Trophoblast cell (in vitro differentiated cells and primary cell): ENCODE data around the gene EPS8L1.

Source experiments
- DNase-seq, 2 donors: peaks; one replicate each; pipeline ENCODE4 v3.0.0-alpha.2; 2016
- H2AFZ ChIP-seq: 2 replicates; pipeline ENCODE4 v1.6.1; 2013; ENCODE audit warnings: low read length, moderate library complexity, mild to moderate bottlenecking; ENCODE audit not compliant: insufficient read depth, poor library complexity
- H2AK5ac ChIP-seq: 2 replicates; pipeline ENCODE4 v1.6.1; 2013; ENCODE audit warnings: mild to moderate bottlenecking, low read length
- H2BK120ac ChIP-seq: 2 replicates; pipeline ENCODE4 v1.6.1; 2013; ENCODE audit warnings: low read length, mild to moderate bottlenecking, moderate library complexity; ENCODE audit not compliant: insufficient read depth, poor library complexity
- H2BK12ac ChIP-seq: 2 replicates; pipeline ENCODE4 v1.6.1; 2013; ENCODE audit warnings: mild to moderate bottlenecking, low read length, moderate library complexity
- H2BK5ac ChIP-seq: 2 replicates; pipeline ENCODE4 v1.6.1; 2013; ENCODE audit warnings: low read length, low read depth, moderate library complexity, mild to moderate bottlenecking; ENCODE audit not compliant: poor library complexity
- H3K14ac ChIP-seq: 2 replicates; pipeline ENCODE4 v1.6.1; 2013; ENCODE audit warnings: mild to moderate bottlenecking, low read length
- H3K18ac ChIP-seq: 2 replicates; pipeline ENCODE4 v1.6.1; 2013; ENCODE audit warnings: mild to moderate bottlenecking, low read length
- H3K23ac ChIP-seq: 2 replicates; pipeline ENCODE4 v1.6.1; 2013; ENCODE audit warnings: low read length
- H3K27ac ChIP-seq: 2 replicates; pipeline ENCODE4 v1.5.1; 2013; ENCODE audit warnings: low read depth, mild to moderate bottlenecking, inconsistent platforms, low read length, moderate library complexity
- H3K27me3 ChIP-seq: 2 replicates; pipeline ENCODE4 v1.6.1; 2013; ENCODE audit warnings: inconsistent platforms, mild to moderate bottlenecking, low read length, moderate library complexity; ENCODE audit not compliant: insufficient read depth
- H3K36me3 ChIP-seq, 2 experiments: 1 replicate in 1 of 2; 2 replicates in 1 of 2; pipeline ENCODE4 v1.6.1; 2013; ENCODE audit warnings: low read length in 2 of 2, mild to moderate bottlenecking in 2 of 2, moderate library complexity in 1 of 2; ENCODE audit not compliant: insufficient read depth in 2 of 2, control insufficient read depth in 1 of 2
- H3K4ac ChIP-seq: 2 replicates; pipeline ENCODE4 v1.6.1; 2013; ENCODE audit warnings: low read depth, mild to moderate bottlenecking, low read length, moderate library complexity
- H3K4me1 ChIP-seq, 2 experiments: 1 replicate in 1 of 2; 2 replicates in 1 of 2; pipeline ENCODE4 v1.6.1; 2013; ENCODE audit warnings: low read length in 2 of 2, mild to moderate bottlenecking in 2 of 2, moderate library complexity in 1 of 2; ENCODE audit not compliant: insufficient read depth in 2 of 2, control insufficient read depth in 1 of 2
- H3K4me2 ChIP-seq: 2 replicates; pipeline ENCODE4 v1.6.1; 2013; ENCODE audit warnings: inconsistent platforms, mild to moderate bottlenecking, low read length, moderate library complexity
- H3K4me3 ChIP-seq: 2 replicates; pipeline ENCODE4 v1.5.1; 2013; ENCODE audit warnings: mild to moderate bottlenecking, low read depth, low read length, inconsistent platforms
- H3K79me1 ChIP-seq: one replicate; pipeline ENCODE4 v1.6.1; 2013; ENCODE audit warnings: low read length
- H3K79me2 ChIP-seq: 2 replicates; pipeline ENCODE4 v1.6.1; 2013; ENCODE audit warnings: low read length, mild to moderate bottlenecking; ENCODE audit not compliant: control insufficient read depth, insufficient read depth, poor library complexity
- H3K9ac ChIP-seq: 2 replicates; pipeline ENCODE4 v1.6.1; 2013; ENCODE audit warnings: mild to moderate bottlenecking, low read length
- H3K9me3 ChIP-seq: 2 replicates; pipeline ENCODE4 v1.6.1; 2013; ENCODE audit warnings: low read depth, mild to moderate bottlenecking, control low read depth, inconsistent platforms, low read length; ENCODE audit not compliant: insufficient read depth
- H4K12ac ChIP-seq: 2 replicates; pipeline ENCODE4 v1.6.1; 2013; ENCODE audit warnings: low read depth, mild to moderate bottlenecking, low read length, moderate library complexity
- H4K8ac ChIP-seq: 2 replicates; pipeline ENCODE4 v1.6.1; 2013; ENCODE audit warnings: low read depth, mild to moderate bottlenecking, low read length, moderate library complexity
- H4K91ac ChIP-seq: one replicate; pipeline ENCODE4 v1.6.1; 2013; ENCODE audit warnings: low read depth, mild to moderate bottlenecking, low read length, moderate library complexity
- WGBS: extraction: QIAGEN DNeasy Blood & Tissue Kit; methylation state at CpG from one replicate; pipeline ENCODE4 v1.1.7; 2013; ENCODE audit warnings: missing lambda C conversion rate; ENCODE audit not compliant: insufficient read length, insufficient coverage; ENCODE audit errors: extremely low coverage; 5-methylcytosine and 5-hydroxymethylcytosine counted together

The EPS8L1 gene

DNA sequence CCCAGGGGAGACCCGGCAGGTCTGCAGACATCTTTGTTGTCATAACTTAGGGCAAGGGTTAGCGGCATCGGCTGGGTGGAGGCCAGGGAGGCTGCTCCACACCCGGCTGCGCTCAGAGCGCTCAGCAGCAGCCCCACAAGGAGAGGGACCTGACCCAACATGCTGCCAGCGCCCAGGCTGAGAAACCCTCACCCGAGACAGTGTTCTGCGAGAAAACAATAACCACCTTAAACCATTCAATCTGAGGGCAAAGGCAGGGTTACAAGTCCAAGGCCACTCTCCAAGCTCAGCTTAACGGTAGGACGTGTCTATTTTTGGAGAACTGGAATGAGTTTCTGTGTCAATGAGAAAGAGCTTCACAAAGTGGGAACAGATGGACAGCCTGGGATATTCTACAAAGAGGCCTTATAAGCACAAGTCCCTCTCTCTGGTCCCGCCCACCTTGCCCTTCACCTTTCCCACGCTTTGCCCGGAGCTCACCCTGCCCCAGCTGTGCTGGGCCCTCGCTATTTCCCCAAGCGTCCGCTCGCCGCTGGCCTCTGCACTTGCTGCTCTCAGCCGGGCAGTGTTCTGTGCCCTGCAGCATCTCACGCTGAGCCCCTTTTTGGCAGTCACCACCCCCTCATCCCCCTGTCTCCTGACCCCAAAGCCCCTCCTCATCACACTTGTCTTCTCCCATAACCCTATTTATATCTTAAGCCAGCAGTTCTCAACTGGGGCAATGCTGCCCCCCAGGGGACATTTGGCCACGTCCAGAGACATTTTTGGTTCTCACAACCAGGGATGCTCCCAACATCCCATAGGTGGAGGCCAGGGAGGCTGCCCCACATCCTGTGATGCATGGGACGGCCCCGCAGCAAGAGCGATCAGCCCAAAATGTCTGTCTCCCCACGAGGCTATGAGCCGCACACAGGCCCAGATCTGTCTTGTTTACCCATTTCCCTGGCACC is 24.2 kb downstream of the EPS8L1 start:
- Histone ChIP-seq H2AFZ (no peak overlapping the region), H3K9ac (no peak overlapping the region), H3K79me2 (no peaks in the 10 kb centered on the region), H3K18ac (no peak overlapping the region), H3K79me1 (no peaks in the 10 kb centered on the region), H3K23ac (no peak overlapping the region), H2BK5ac (no peak overlapping the region), H3K4me2 (no peak overlapping the region), H4K12ac (no peak overlapping the region), H3K14ac (no peak overlapping the region), H4K8ac (no peak overlapping the region), H3K27ac (no peak overlapping the region), H3K4ac (no peak overlapping the region), H4K91ac (no peak overlapping the region), H2BK120ac (no peak overlapping the region), H3K4me3 (no peak overlapping the region), H3K36me3 (peaks cover 47 to 53% of the 10 kb centered on the region in 2 experiments), H3K9me3 (peaks cover 5% of the 10 kb centered on the region), H2BK12ac (no peak overlapping the region), H3K27me3 (no peaks in the 10 kb centered on the region), H3K4me1 (no peaks in the 10 kb centered on the region), H2AK5ac (no peak overlapping the region)
- no peak for DNase-seq
- no CpG with 5 or more reads among the region's 27 CpGs for WGBS

DNA sequence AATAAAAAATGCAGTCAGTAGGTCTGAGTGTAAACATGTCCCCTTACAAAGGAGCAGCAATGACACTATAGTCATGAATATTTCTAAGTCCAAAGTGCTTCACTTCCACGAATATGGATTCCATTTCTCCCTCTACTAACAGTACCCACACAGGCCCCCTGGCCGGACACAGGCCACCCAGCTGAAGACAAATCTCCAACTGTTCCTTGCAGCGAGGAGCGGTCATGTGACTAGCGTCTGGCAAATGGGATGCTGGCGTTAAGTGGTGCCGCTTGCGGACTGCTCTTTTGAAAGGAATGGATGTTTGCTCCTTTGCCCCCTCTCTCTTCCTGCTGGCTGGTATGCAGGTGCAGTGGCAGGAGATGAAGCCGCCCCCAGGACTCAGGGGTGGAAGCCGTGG is 25.6 kb downstream of the EPS8L1 start:
- no peak overlapping the region for H3K4me3 ChIP-seq
- no peak overlapping the region for H2BK12ac ChIP-seq
- H3K4ac ChIP-seq = no peak overlapping the region
- H3K4me1 ChIP-seq = no peaks in the 10 kb centered on the region
- no peak overlapping the region for H2AFZ ChIP-seq
- WGBS = no CpG with 5 or more reads among the region's 10 CpGs
- H2AK5ac ChIP-seq = no peak overlapping the region
- H2BK5ac ChIP-seq = no peak overlapping the region
- H4K91ac ChIP-seq = no peak overlapping the region
- no peak overlapping the region for H3K23ac ChIP-seq
- H3K9ac ChIP-seq = no peak overlapping the region
- no peak overlapping the region for H3K14ac ChIP-seq
- H3K9me3 ChIP-seq = peaks cover 5% of the 10 kb centered on the region
- no peak overlapping the region for H3K4me2 ChIP-seq
- no peak overlapping the region for H2BK120ac ChIP-seq
- H4K8ac ChIP-seq = no peak overlapping the region
- H3K27ac ChIP-seq = no peak overlapping the region
- no peak for DNase-seq
- no peaks in the 10 kb centered on the region for H3K27me3 ChIP-seq
- H3K79me1 ChIP-seq = no peaks in the 10 kb centered on the region
- peaks cover 40 to 43% of the 10 kb centered on the region in 2 experiments for H3K36me3 ChIP-seq
- no peak overlapping the region for H3K18ac ChIP-seq
- H4K12ac ChIP-seq = no peak overlapping the region
- no peaks in the 10 kb centered on the region for H3K79me2 ChIP-seq

DNA sequence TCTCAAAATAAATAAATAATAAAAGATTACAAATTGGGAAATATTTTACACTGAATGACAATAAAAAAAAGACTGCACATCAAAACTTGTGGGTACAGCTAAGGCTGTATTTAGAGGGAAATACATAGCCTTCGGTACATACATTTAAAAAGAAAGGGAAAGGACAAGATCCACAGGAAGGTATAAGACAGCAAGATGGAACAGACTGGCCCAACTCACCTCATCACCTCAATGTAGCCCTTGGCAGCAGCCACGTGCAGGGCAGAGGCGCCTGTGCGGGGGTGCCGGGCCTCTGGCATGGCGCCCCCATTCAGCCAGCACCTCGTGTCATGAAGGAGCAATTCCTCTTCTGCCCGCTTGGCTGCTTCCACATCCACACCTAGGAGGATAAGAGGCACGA is 27.5 kb downstream of the EPS8L1 start:
- no peak overlapping the region for H2BK120ac ChIP-seq
- no peak overlapping the region for H2BK12ac ChIP-seq
- H3K14ac ChIP-seq = no peak overlapping the region
- no peak overlapping the region for H3K4ac ChIP-seq
- no peaks in the 10 kb centered on the region for H3K79me1 ChIP-seq
- H3K9ac ChIP-seq = no peak overlapping the region
- peaks cover 5% of the 10 kb centered on the region for H3K9me3 ChIP-seq
- no peak overlapping the region for H3K27ac ChIP-seq
- no peak overlapping the region for H3K23ac ChIP-seq
- no peak overlapping the region for H3K4me3 ChIP-seq
- no peak for DNase-seq
- H2BK5ac ChIP-seq = no peak overlapping the region
- no peak overlapping the region for H4K8ac ChIP-seq
- no peak overlapping the region for H2AFZ ChIP-seq
- no peak overlapping the region for H2AK5ac ChIP-seq
- H3K27me3 ChIP-seq = no peaks in the 10 kb centered on the region
- no peak overlapping the region for H3K18ac ChIP-seq
- H3K79me2 ChIP-seq = no peaks in the 10 kb centered on the region
- H4K12ac ChIP-seq = no peak overlapping the region
- peaks cover 43 to 45% of the 10 kb centered on the region in 2 experiments for H3K36me3 ChIP-seq
- no CpG with 5 or more reads among the region's 9 CpGs for WGBS
- no peak overlapping the region for H3K4me2 ChIP-seq
- no peak overlapping the region for H4K91ac ChIP-seq
- H3K4me1 ChIP-seq = no peaks in the 10 kb centered on the region

DNA sequence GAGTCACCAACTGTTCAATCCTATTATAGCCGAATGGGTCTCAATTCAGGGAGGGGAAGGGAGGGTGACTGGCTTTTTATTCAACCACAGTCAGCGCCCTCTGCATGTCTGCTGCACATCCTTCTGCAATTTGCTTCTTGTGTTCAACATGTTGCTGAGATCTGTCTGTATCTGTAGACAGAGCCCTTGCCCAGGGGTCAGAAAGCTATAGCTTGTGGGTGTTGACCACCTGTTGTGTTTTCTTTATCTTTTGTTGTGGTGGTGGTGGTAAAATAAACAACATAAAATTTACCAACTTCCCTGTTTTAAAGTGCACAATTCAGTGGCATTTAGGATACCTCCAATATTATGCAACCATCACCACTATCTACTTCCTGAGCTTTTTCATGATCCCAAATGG is 29.6 kb downstream of the EPS8L1 start:
- Histone ChIP-seq H4K12ac (no peak overlapping the region), H2BK12ac (no peak overlapping the region), H3K23ac (no peak overlapping the region), H3K18ac (no peak overlapping the region), H4K8ac (no peak overlapping the region), H3K4me3 (no peak overlapping the region), H3K4ac (no peak overlapping the region), H3K9ac (no peak overlapping the region), H3K4me2 (no peak overlapping the region), H3K27ac (no peak overlapping the region), H3K14ac (no peak overlapping the region), H3K27me3 (no peaks in the 10 kb centered on the region), H2BK120ac (no peak overlapping the region), H2BK5ac (no peak overlapping the region), H3K79me1 (no peaks in the 10 kb centered on the region), H2AFZ (no peak overlapping the region), H3K9me3 (peaks cover 7% of the 10 kb centered on the region), H3K36me3 (peaks cover 39 to 44% of the 10 kb centered on the region in 2 experiments), H4K91ac (no peak overlapping the region), H3K79me2 (no peaks in the 10 kb centered on the region), H3K4me1 (no peaks in the 10 kb centered on the region), H2AK5ac (no peak overlapping the region)
- DNase-seq = no peak
- no CpG with 5 or more reads among the region's 2 CpGs for WGBS
